ENCODE data around the gene ZBTB49.

The ZBTB49 gene

DNA sequence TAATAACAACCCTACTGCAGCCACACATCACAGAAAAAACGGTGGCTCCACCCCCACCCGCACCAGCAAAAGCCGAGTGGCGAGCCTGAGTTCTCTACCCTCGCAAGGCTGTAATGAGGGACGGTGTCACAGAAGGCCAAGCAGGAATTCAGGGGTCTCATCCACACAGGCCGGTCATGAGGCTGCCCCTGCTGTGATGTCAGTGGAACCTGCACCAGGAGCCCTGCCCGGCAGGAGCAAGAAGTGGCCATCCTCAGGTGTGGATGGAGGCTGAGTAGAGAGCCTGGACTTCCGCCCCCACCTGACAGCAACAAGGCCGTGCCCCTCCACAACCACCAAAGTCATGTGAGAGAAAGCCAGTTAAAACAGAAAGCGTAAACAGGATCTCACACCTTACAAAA is 20.7 kb upstream of the ZBTB49 start:
- TF ChIP-seq, protein P1, sequence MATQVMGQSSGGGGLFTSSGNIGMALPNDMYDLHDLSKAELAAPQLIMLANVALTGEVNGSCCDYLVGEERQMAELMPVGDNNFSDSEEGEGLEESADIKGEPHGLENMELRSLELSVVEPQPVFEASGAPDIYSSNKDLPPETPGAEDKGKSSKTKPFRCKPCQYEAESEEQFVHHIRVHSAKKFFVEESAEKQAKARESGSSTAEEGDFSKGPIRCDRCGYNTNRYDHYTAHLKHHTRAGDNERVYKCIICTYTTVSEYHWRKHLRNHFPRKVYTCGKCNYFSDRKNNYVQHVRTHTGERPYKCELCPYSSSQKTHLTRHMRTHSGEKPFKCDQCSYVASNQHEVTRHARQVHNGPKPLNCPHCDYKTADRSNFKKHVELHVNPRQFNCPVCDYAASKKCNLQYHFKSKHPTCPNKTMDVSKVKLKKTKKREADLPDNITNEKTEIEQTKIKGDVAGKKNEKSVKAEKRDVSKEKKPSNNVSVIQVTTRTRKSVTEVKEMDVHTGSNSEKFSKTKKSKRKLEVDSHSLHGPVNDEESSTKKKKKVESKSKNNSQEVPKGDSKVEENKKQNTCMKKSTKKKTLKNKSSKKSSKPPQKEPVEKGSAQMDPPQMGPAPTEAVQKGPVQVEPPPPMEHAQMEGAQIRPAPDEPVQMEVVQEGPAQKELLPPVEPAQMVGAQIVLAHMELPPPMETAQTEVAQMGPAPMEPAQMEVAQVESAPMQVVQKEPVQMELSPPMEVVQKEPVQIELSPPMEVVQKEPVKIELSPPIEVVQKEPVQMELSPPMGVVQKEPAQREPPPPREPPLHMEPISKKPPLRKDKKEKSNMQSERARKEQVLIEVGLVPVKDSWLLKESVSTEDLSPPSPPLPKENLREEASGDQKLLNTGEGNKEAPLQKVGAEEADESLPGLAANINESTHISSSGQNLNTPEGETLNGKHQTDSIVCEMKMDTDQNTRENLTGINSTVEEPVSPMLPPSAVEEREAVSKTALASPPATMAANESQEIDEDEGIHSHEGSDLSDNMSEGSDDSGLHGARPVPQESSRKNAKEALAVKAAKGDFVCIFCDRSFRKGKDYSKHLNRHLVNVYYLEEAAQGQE (IDR thresholded peaks at IDR 0.05; ENCODE audit: insufficient read depth in 1 of 2, low read depth in 2 of 2, low read length in 2 of 2), result no peak
- TF ChIP-seq FOXP2 (optimal IDR thresholded peaks at IDR 0.05; ENCODE audit: borderline replicate concordance, extremely low read depth, extremely low read length, insufficient read depth) (no peak), POLR2AphosphoS5 (IDR thresholded peaks at IDR 0.05; ENCODE audit: low read depth, low read length) (no peak), SIN3A (IDR thresholded peaks at IDR 0.05; ENCODE audit: borderline replicate concordance, insufficient read depth, low read length) (no peak), TAF1 (IDR thresholded peaks at IDR 0.05; ENCODE audit: borderline replicate concordance, insufficient read depth, low read length) (no peak)

DNA sequence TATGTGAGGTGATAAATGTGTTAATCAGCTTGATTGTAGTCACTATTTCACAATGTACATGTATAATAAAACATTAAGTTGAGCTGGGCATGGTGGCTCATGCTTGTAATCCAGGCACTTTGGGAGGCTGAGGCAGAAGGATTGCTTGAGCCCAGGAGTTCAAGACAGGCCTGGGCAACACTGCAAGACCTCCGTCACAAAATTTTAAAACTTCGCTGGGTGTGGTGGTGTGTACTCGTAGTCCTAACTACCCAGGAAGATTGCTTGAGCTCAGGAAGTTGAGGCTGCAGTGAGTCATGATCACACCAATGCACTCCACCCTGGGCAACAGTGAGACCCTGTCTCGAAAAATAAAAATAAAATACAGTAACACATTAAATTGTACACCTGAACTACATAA is 20.2 kb upstream of the ZBTB49 start:
- TF ChIP-seq, protein P1 (IDR thresholded peaks at IDR 0.05; ENCODE audit: insufficient read depth in 1 of 2, low read depth in 2 of 2, low read length in 2 of 2), result no peak
- TF ChIP-seq TAF1 (IDR thresholded peaks at IDR 0.05; ENCODE audit: borderline replicate concordance, insufficient read depth, low read length), result no peak
- TF ChIP-seq FOXP2 (optimal IDR thresholded peaks at IDR 0.05; ENCODE audit: borderline replicate concordance, extremely low read depth, extremely low read length, insufficient read depth), result no peak
- no peak for TF ChIP-seq SIN3A (IDR thresholded peaks at IDR 0.05; ENCODE audit: borderline replicate concordance, insufficient read depth, low read length)
- TF ChIP-seq POLR2AphosphoS5 (IDR thresholded peaks at IDR 0.05; ENCODE audit: low read depth, low read length), result no peak

DNA sequence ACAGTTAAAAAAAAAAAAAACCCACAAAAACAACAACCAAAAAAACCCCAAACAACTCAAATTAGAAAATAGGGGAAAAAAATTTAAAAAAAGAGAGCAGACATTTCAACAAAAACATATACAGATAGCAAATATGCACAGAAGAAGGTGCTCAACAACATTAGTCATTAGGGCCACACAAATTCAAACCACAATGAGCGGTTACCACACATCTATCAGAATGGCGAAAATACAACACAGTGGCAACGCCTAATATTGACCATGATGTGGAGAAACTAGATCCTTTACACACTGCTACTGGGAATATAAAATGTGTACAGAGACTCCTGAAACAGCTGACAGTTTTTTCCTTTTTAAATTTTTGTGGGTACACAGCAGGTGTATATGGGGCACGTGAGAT is 19.5 kb upstream of the ZBTB49 start:
- no peak for TF ChIP-seq TAF1 (IDR thresholded peaks at IDR 0.05; ENCODE audit: borderline replicate concordance, insufficient read depth, low read length)
- no peak for TF ChIP-seq FOXP2 (optimal IDR thresholded peaks at IDR 0.05; ENCODE audit: borderline replicate concordance, extremely low read depth, extremely low read length, insufficient read depth)

DNA sequence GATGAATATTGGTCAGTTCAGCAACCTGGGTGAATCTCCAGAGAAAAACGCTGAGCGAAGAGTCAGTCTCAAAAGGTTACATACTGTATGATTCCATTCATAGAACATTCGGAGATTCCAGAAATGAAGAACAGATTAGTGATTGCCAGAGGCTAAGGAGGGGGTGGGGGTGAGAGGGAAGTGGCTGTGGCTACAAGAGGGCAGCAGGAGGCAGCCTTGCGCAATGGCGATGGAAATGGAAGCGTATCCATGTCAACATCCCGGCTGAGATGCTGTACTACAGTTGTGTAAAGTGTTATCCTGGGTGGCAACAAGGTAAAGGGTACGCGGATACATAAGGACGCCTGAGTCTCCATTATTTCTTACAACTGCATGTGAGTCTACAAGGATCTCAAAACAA is 18.1 kb upstream of the ZBTB49 start:
- TF ChIP-seq POLR2AphosphoS5 (IDR thresholded peaks at IDR 0.05; ENCODE audit: low read depth, low read length) (no peak), FOXP2 (optimal IDR thresholded peaks at IDR 0.05; ENCODE audit: borderline replicate concordance, extremely low read depth, extremely low read length, insufficient read depth) (no peak), SIN3A (IDR thresholded peaks at IDR 0.05; ENCODE audit: borderline replicate concordance, insufficient read depth, low read length) (no peak), TAF1 (IDR thresholded peaks at IDR 0.05; ENCODE audit: borderline replicate concordance, insufficient read depth, low read length) (no peak)
- TF ChIP-seq, protein P1 (IDR thresholded peaks at IDR 0.05; ENCODE audit: insufficient read depth in 1 of 2, low read depth in 2 of 2, low read length in 2 of 2), result no peak

DNA sequence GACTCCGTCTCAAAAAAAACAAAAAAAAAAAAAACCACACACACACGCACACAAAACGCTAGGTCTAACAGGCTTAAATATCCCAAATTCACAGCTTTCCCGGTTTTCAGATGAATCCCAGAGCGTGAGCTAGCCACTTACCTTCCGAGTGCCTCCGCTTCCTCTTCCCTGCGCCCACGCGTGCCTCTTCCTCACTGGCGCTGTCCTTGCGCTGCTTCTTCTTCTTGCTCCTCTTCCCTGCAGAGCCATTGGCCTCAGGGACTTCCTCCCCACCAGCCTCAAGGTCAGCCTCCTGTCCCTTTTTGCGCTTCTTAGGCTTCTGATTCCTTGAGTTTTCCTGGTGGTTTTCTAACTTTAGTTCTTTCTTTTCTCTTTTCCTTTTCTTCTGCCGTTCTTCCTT is 15.8 kb upstream of the ZBTB49 start:
- TF ChIP-seq FOXP2 (optimal IDR thresholded peaks at IDR 0.05; ENCODE audit: borderline replicate concordance, extremely low read depth, extremely low read length, insufficient read depth), result no peak
- TF ChIP-seq, protein P1 (IDR thresholded peaks at IDR 0.05; ENCODE audit: insufficient read depth in 1 of 2, low read depth in 2 of 2, low read length in 2 of 2), result no peak
- TF ChIP-seq POLR2AphosphoS5 (IDR thresholded peaks at IDR 0.05; ENCODE audit: low read depth, low read length), result no peak
- TF ChIP-seq SIN3A (IDR thresholded peaks at IDR 0.05; ENCODE audit: borderline replicate concordance, insufficient read depth, low read length), result no peak
- no peak for TF ChIP-seq TAF1 (IDR thresholded peaks at IDR 0.05; ENCODE audit: borderline replicate concordance, insufficient read depth, low read length)
